Measurements from ENCODE around the gene CAPRIN2.
A peak's percentile ranks its signal among the peaks of the same experiment; 100 is the strongest.

The CAPRIN2 gene

GRCh38 chr12:30794020-30794419 is 39.3 kb upstream of the CAPRIN2 start:
- no peak for TF ChIP-seq CTCF (IDR thresholded peaks at IDR 0.05; ENCODE audit: low read depth, low read length)
- no peak overlapping the region for H3K4me3 ChIP-seq (replicated peaks in 1 of 2; ENCODE audit: low read depth in 2 of 2, low read length in 2 of 2)
- DNase-seq (ENCODE audit: low read depth in 2 of 2): peak; percentile 8 to 26

GRCh38 chr12:30792648-30793499 is 38.1 kb upstream of the CAPRIN2 start:
- peak; percentile 54 to 70 for DNase-seq (ENCODE audit: low read depth in 2 of 2)
- H3K4me3 ChIP-seq (replicated peaks in 1 of 2; ENCODE audit: low read depth in 2 of 2, low read length in 2 of 2): no peak overlapping the region
- TF ChIP-seq CTCF (IDR thresholded peaks at IDR 0.05; ENCODE audit: low read depth, low read length): no peak

GRCh38 chr12:30792085-30792484 is 37.3 kb upstream of the CAPRIN2 start:
- peak in 1 of 2 donors; percentile 4 for DNase-seq (ENCODE audit: low read depth in 2 of 2)
- no peak for TF ChIP-seq CTCF (IDR thresholded peaks at IDR 0.05; ENCODE audit: low read depth, low read length)
- no peak overlapping the region for H3K4me3 ChIP-seq (replicated peaks in 1 of 2; ENCODE audit: low read depth in 2 of 2, low read length in 2 of 2)

- no peak for TF ChIP-seq CTCF (IDR thresholded peaks at IDR 0.05; ENCODE audit: low read depth, low read length)
- no peak for DNase-seq (ENCODE audit: low read depth in 2 of 2)
- no peak overlapping the region for H3K4me3 ChIP-seq (replicated peaks in 1 of 2; ENCODE audit: low read depth in 2 of 2, low read length in 2 of 2)
These were observed 34.0 kb upstream of the CAPRIN2 start for GRCh38 chr12:30788754-30789153.

GRCh38 chr12:30785630-30786029 is 30.9 kb upstream of the CAPRIN2 start:
- DNase-seq (ENCODE audit: low read depth in 2 of 2): no peak
- H3K4me3 ChIP-seq (replicated peaks in 1 of 2; ENCODE audit: low read depth in 2 of 2, low read length in 2 of 2): no peak overlapping the region
- no peak for TF ChIP-seq CTCF (IDR thresholded peaks at IDR 0.05; ENCODE audit: low read depth, low read length)

- no peak for DNase-seq (ENCODE audit: low read depth in 2 of 2)
- no peak overlapping the region for H3K4me3 ChIP-seq (replicated peaks in 1 of 2; ENCODE audit: low read depth in 2 of 2, low read length in 2 of 2)
- no peak for TF ChIP-seq CTCF (IDR thresholded peaks at IDR 0.05; ENCODE audit: low read depth, low read length)
These were observed 29.8 kb upstream of the CAPRIN2 start for GRCh38 chr12:30784508-30784907.
